ENCODE measurements around the gene ATM.

DNA sequence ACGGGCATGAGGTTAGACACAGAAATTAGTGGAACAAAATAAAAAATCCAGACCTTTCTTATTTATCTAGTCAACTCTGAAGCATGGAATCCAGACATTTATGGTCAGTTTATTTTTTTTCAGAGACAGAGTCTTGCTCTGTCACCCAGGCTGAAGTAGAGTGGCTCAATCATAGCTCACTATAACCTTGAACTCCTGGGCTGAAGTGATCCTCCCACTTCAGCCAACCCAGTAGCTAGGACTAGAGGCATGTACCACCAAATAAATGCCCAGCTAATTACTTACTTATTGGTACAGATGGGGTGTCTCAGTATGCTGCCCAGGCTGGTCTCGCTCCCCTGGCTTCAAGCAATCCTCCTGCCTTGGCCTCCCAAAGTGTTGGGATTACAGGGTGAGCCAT is 9.1 kb upstream of the ATM start:
- TF ChIP-seq BHLHE40 (IDR thresholded peaks at IDR 0.05; ENCODE audit: borderline replicate concordance) (no peak), FOXM1 (IDR thresholded peaks at IDR 0.05; ENCODE audit: borderline replicate concordance) (no peak), ARNT (IDR thresholded peaks at IDR 0.05) (no peak), NFRKB (IDR thresholded peaks at IDR 0.05) (no peak), SUZ12 (IDR thresholded peaks at IDR 0.05) (no peak), FOXA1 (IDR thresholded peaks at IDR 0.05) (no peak), TARDBP (IDR thresholded peaks at IDR 0.05) (no peak), LEF1 (IDR thresholded peaks at IDR 0.05; ENCODE audit: borderline replicate concordance) (no peak), HDGF (IDR thresholded peaks at IDR 0.05; ENCODE audit: borderline replicate concordance) (no peak), FOXK2 (IDR thresholded peaks at IDR 0.05) (no peak), ELF4 (IDR thresholded peaks at IDR 0.05) (no peak), SP1 (IDR thresholded peaks at IDR 0.05) (no peak)

Measured in HEK293T (cell line).